Retinal pigment epithelial cell (primary cell): ENCODE results near the gene GP1BB.

ENCODE experiments used
- DNase-seq: peaks from one replicate; pipeline ENCODE4 v3.0.0-alpha.2; 2010; ENCODE audit warnings: low read depth
- H3K4me3 ChIP-seq: 2 replicates; pipeline ENCODE4 v1.5.1; 2011; ENCODE audit warnings: mild to moderate bottlenecking, low read length, control low read depth, moderate library complexity
- TF ChIP-seq, protein P1 (sequence below): conservative IDR thresholded peaks from 2 replicates; pipeline ENCODE4 v1.5.1; 2011; ENCODE audit warnings: low read depth, low read length, control low read depth, inconsistent platforms

Gene GP1BB

DNA sequence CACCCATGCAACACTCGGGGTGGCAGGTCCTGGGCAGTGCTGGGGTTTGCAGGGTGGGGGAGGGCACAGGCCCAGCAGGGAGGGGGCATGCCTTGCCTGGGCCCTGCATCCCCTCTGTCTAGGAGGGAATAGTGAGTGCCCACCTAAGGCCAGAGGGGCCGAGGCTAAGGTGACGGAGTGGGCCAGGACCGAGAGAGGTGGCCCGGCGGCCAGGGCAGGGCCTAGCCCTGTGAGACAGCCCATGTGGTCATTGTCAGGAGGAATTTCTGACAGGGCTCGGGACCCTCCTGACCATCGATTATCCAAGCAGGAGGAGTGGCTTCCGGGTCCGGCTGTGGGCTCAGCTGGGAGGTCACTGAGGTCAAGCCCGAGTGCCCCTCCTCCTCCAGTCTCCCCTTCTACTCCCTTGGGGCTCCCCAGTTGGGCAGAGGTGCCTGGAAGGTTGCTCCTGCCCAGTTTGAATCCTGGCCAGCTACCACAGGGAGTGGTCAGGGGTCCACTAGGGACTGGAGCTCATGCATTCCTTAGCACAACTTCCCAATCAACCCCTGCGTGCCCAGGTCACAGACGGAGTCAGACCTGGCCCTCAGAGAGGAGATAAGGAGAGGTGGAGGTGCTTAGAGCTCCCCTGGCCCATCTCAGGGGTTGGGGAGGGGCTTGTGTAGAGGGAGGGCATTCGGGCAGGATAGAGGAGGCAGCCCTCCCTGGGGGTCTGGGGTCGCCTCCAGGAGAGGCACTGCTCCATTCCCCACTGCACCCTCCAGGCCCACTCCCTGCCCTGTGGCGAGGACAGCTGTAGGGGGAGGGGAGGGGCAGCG lies 14.7 kb downstream of the GP1BB start:
- TF ChIP-seq, protein P1, sequence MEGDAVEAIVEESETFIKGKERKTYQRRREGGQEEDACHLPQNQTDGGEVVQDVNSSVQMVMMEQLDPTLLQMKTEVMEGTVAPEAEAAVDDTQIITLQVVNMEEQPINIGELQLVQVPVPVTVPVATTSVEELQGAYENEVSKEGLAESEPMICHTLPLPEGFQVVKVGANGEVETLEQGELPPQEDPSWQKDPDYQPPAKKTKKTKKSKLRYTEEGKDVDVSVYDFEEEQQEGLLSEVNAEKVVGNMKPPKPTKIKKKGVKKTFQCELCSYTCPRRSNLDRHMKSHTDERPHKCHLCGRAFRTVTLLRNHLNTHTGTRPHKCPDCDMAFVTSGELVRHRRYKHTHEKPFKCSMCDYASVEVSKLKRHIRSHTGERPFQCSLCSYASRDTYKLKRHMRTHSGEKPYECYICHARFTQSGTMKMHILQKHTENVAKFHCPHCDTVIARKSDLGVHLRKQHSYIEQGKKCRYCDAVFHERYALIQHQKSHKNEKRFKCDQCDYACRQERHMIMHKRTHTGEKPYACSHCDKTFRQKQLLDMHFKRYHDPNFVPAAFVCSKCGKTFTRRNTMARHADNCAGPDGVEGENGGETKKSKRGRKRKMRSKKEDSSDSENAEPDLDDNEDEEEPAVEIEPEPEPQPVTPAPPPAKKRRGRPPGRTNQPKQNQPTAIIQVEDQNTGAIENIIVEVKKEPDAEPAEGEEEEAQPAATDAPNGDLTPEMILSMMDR: no peak
- no peak overlapping the region for H3K4me3 ChIP-seq
- DNase-seq: no peak

DNA sequence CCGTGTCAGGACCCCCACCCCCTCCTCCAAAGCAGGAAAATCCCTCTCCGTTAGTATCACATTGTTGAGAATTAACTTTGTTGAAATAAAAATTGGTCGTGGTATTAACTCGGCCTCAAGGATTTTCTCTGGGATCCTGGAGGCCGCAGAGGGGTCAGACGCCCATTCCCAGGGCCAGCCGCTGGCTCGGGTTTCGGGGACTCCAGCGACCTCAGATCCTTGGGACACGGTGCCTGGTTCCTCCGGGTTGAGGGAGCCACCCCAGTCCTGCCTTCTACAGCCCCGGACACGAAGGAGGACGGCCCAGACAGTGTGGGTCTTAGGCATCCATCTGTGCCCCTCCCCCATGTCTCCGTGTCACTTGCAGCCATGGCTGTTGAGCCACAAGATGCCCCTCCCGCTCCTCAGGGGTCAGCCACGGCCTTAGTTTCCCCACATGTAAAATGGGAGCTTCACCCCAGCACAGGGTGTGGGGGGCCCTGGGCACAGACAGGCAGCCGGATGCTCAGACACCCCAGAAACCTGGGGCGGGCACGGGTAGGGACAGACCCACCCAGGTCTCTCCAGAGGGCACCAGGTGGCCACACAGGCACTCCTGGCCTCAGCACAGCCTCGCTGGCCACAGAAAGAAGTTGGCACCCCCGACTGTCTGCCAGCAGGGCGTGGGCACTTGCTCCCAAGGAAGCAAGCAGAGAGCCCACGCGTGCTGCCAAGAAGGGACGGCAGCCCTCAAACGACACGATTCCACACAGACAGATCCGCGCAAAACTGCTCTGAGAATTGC lies 15.5 kb downstream of the GP1BB start:
- H3K4me3 ChIP-seq: no peak overlapping the region
- TF ChIP-seq, protein P1: no peak
- no peak for DNase-seq

DNA sequence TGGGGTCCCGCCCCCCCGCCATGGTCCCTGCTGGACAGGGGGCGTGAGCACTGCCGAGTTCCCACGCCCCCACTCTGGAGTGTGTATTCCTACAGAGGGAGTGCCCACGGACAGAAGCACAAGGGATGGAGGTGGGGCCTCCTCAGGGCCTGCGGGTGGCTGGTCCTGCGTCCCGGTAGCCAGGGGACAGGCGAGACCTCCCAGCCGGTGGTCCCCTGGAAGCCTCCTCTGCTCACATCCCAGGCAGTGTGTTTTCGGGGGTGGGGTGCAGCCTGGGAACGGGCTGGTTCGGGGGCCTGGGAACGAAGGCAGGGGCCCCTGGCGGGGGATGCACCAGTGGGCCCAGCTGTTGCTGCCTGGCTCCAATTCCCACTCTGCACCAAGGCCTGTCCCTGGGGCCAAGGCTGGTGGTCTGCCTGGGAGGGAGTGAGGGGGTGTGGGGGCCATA lies 16.1 kb downstream of the GP1BB start:
- TF ChIP-seq, protein P1: no peak
- DNase-seq: no peak
- H3K4me3 ChIP-seq: no peak overlapping the region

GRCh38 chr22:19739911-19740449 lies 16.6 kb downstream of the GP1BB start:
- TF ChIP-seq, protein P1: no peak
- no peak for DNase-seq
- H3K4me3 ChIP-seq: no peak overlapping the region

GRCh38 chr22:19740586-19740985 lies 17.2 kb downstream of the GP1BB start:
- TF ChIP-seq, protein P1: no peak
- no peak overlapping the region for H3K4me3 ChIP-seq
- DNase-seq: no peak

DNA sequence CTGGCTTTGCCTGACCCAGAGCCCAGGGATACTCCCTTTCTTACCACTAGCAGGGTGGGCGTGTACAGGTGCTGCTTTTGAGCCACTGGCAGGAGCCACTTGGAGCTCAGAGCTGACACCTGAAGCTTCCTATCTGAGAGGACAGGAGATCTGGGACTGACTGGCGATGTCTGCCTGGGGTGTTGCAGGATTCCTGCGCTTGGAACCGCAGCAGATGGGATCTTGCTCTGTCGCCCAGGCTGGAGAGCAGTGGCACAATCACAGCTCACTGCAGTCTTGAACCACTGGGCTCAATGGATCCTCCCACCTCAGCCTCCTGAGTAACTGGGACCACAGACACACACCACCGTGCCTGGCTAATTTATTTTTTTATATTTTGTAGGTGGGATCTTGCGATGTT lies 17.7 kb downstream of the GP1BB start:
- TF ChIP-seq, protein P1: no peak
- no peak overlapping the region for H3K4me3 ChIP-seq
- no peak for DNase-seq
